ENCODE data around the gene SDR42E1. TPM values are rescaled to one million over a fixed set of nuclear protein-coding genes. Genes with fewer than 3 reads are reported as not detected.

The SDR42E1 gene
- total and polyA plus RNA-seq, 4 donors = 1.9 to 6.5 (median 3.3) TPM

GRCh38 chr16:82024883-82025282, 13.6 kb upstream of the SDR42E1 start:
- Histone ChIP-seq H3K9ac (ENCODE audit: low read depth in 1 of 2, low read length in 2 of 2) (no peak overlapping the region), H3K4me1 (ENCODE audit: control insufficient read depth in 4 of 4, insufficient read depth in 4 of 4, low read length in 3 of 4) (peaks cover 3 to 16% (median 12%) of the 10 kb centered on the region in 4 donors), H3K4me3 (ENCODE audit: low read depth in 1 of 3, low read length in 3 of 3) (no peak overlapping the region), H3K27ac (ENCODE audit: low read depth in 1 of 2, low read length in 2 of 2) (no peak overlapping the region), H3K36me3 (ENCODE audit: control insufficient read depth in 4 of 4, insufficient read depth in 3 of 4, low read depth in 1 of 4, low read length in 3 of 4) (no peaks in the 10 kb centered on the region), H3K27me3 (ENCODE audit: control insufficient read depth in 4 of 4, insufficient read depth in 4 of 4, low read length in 3 of 4) (no peaks in the 10 kb centered on the region), H3K9me3 (ENCODE audit: control insufficient read depth in 4 of 4, low read length in 3 of 4) (no peaks in the 10 kb centered on the region)
- no peak for DNase-seq (ENCODE audit: low spot score)
- 93% methylated on average over 4 of the region's 4 CpGs for WGBS
- TF ChIP-seq MAX (IDR thresholded peaks at IDR 0.05) (no peak), HNF4G (IDR thresholded peaks at IDR 0.05) (no peak), ATF3 (IDR thresholded peaks at IDR 0.05) (no peak), TAF1 (conservative IDR thresholded peaks at IDR 0.05) (no peak), SP1 (IDR thresholded peaks at IDR 0.05) (no peak), CTCF (IDR thresholded peaks at IDR 0.05; ENCODE audit: low read depth, low read length, missing input control) (no peak), FOXA2 (IDR thresholded peaks at IDR 0.05) (no peak), JUND (IDR thresholded peaks at IDR 0.05) (no peak), RAD21 (IDR thresholded peaks at IDR 0.05) (no peak), YY1 (IDR thresholded peaks at IDR 0.05) (no peak), NR2F2 (IDR thresholded peaks at IDR 0.05) (no peak), RXRA (IDR thresholded peaks at IDR 0.05) (no peak)
- TF ChIP-seq, protein P1, sequence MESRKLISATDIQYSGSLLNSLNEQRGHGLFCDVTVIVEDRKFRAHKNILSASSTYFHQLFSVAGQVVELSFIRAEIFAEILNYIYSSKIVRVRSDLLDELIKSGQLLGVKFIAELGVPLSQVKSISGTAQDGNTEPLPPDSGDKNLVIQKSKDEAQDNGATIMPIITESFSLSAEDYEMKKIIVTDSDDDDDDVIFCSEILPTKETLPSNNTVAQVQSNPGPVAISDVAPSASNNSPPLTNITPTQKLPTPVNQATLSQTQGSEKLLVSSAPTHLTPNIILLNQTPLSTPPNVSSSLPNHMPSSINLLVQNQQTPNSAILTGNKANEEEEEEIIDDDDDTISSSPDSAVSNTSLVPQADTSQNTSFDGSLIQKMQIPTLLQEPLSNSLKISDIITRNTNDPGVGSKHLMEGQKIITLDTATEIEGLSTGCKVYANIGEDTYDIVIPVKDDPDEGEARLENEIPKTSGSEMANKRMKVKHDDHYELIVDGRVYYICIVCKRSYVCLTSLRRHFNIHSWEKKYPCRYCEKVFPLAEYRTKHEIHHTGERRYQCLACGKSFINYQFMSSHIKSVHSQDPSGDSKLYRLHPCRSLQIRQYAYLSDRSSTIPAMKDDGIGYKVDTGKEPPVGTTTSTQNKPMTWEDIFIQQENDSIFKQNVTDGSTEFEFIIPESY (IDR thresholded peaks at IDR 0.05) = no peak
- TF ChIP-seq, protein P2, sequence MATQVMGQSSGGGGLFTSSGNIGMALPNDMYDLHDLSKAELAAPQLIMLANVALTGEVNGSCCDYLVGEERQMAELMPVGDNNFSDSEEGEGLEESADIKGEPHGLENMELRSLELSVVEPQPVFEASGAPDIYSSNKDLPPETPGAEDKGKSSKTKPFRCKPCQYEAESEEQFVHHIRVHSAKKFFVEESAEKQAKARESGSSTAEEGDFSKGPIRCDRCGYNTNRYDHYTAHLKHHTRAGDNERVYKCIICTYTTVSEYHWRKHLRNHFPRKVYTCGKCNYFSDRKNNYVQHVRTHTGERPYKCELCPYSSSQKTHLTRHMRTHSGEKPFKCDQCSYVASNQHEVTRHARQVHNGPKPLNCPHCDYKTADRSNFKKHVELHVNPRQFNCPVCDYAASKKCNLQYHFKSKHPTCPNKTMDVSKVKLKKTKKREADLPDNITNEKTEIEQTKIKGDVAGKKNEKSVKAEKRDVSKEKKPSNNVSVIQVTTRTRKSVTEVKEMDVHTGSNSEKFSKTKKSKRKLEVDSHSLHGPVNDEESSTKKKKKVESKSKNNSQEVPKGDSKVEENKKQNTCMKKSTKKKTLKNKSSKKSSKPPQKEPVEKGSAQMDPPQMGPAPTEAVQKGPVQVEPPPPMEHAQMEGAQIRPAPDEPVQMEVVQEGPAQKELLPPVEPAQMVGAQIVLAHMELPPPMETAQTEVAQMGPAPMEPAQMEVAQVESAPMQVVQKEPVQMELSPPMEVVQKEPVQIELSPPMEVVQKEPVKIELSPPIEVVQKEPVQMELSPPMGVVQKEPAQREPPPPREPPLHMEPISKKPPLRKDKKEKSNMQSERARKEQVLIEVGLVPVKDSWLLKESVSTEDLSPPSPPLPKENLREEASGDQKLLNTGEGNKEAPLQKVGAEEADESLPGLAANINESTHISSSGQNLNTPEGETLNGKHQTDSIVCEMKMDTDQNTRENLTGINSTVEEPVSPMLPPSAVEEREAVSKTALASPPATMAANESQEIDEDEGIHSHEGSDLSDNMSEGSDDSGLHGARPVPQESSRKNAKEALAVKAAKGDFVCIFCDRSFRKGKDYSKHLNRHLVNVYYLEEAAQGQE (IDR thresholded peaks at IDR 0.05) = no peak

GRCh38 chr16:82024316-82024715, 13.0 kb upstream of the SDR42E1 start:
- no peak for DNase-seq (ENCODE audit: low spot score)
- Histone ChIP-seq H3K36me3 (ENCODE audit: control insufficient read depth in 4 of 4, insufficient read depth in 3 of 4, low read depth in 1 of 4, low read length in 3 of 4) (no peaks in the 10 kb centered on the region), H3K27me3 (ENCODE audit: control insufficient read depth in 4 of 4, insufficient read depth in 4 of 4, low read length in 3 of 4) (no peaks in the 10 kb centered on the region), H3K9ac (ENCODE audit: low read depth in 1 of 2, low read length in 2 of 2) (no peak overlapping the region), H3K9me3 (ENCODE audit: control insufficient read depth in 4 of 4, low read length in 3 of 4) (no peaks in the 10 kb centered on the region), H3K4me1 (ENCODE audit: control insufficient read depth in 4 of 4, insufficient read depth in 4 of 4, low read length in 3 of 4) (peaks cover 3 to 16% (median 12%) of the 10 kb centered on the region in 4 donors), H3K4me3 (ENCODE audit: low read depth in 1 of 3, low read length in 3 of 3) (no peak overlapping the region), H3K27ac (ENCODE audit: low read depth in 1 of 2, low read length in 2 of 2) (no peak overlapping the region)
- no peak for TF ChIP-seq RAD21 (IDR thresholded peaks at IDR 0.05)
- TF ChIP-seq CTCF (IDR thresholded peaks at IDR 0.05; ENCODE audit: low read depth, low read length, missing input control) = no peak
- no peak for TF ChIP-seq HNF4G (IDR thresholded peaks at IDR 0.05)
- WGBS = 96% methylated on average over 1 of the region's 1 CpG
